PC-9 (cell line): ENCODE data around the gene IGDCC3. TPM values are rescaled to one million over a fixed set of nuclear protein-coding genes. Genes with fewer than 3 reads are reported as not detected.

ENCODE experiments used
- BruUV-seq: library from RNA; stranded (reverse); fragments of 400-500 nt; replicated peaks from 2 replicates; lab custom pipeline; 2021; lab: Mats Ljungman, UMichigan
- CTCF ChIA-PET: fragments of 300-600 bp; sonication (Branson Sonifier 250); formaldehyde crosslinking; loops from one replicate; lab custom pipeline; 2022; ENCODE audit warnings: antibody characterized with exemption; lab: Charles Lee
- POLR2A ChIA-PET: fragments of 300-600 bp; sonication (Branson Sonifier 250); formaldehyde crosslinking; loops from one replicate; lab custom pipeline; 2022; ENCODE audit warnings: antibody characterized with exemption; ENCODE audit not compliant: unreplicated experiment; lab: Charles Lee
- DNase-seq, 2 experiments: peaks; one replicate each; pipeline versions ENCODE4 v3.0.0 to v3.0.0-alpha.2; 2015 to 2022; ENCODE audit warnings: mixed read lengths in 1 of 2
- H2AFZ ChIP-seq: fragments of 200-600 bp; sonication (generic); 2 replicates; pipeline ENCODE4 v1.8.1; 2017; ENCODE audit warnings: antibody characterized with exemption
- H3F3A ChIP-seq: fragments of 200-600 bp; sonication (generic); 2 replicates; pipeline ENCODE4 v1.8.1; 2017; ENCODE audit warnings: antibody characterized with exemption, mild to moderate bottlenecking, low read depth; ENCODE audit not compliant: insufficient read depth
- H3K27ac ChIP-seq: fragments of 200-600 bp; sonication (generic); 2 replicates; pipeline ENCODE4 v1.6.1; 2016; ENCODE audit warnings: mixed run types
- H3K27me3 ChIP-seq: fragments of 200-600 bp; sonication (generic); 2 replicates; pipeline ENCODE4 v1.6.1; 2016; ENCODE audit warnings: low read depth, mixed run types; ENCODE audit not compliant: insufficient read depth
- H3K36me3 ChIP-seq: fragments of 200-600 bp; sonication (generic); 2 replicates; pipeline ENCODE4 v1.6.1; 2016; ENCODE audit warnings: low read depth, mixed run types
- H3K4me1 ChIP-seq: fragments of 200-600 bp; sonication (generic); replicated peaks from 2 replicates; pipeline ENCODE4 v1.6.1; 2016; ENCODE audit warnings: mixed run types; ENCODE audit not compliant: insufficient read depth
- H3K4me2 ChIP-seq: fragments of 200-600 bp; sonication (generic); 2 replicates; pipeline ENCODE4 v1.6.1; 2017; ENCODE audit warnings: mixed run types
- H3K4me3 ChIP-seq: fragments of 200-600 bp; sonication (generic); 2 replicates; pipeline ENCODE4 v1.6.1; 2016; ENCODE audit warnings: mixed run types
- H3K79me2 ChIP-seq: fragments of 200-600 bp; sonication (generic); 2 replicates; pipeline ENCODE4 v1.6.1; 2017; ENCODE audit warnings: low read depth, mixed run types
- H3K9me2 ChIP-seq: fragments of 200-600 bp; sonication (generic); 2 replicates; pipeline ENCODE4 v1.8.1; 2017; ENCODE audit warnings: mild to moderate bottlenecking; ENCODE audit not compliant: insufficient read depth
- H3K9me3 ChIP-seq: fragments of 200-600 bp; sonication (generic); 2 replicates; pipeline ENCODE4 v1.8.1; 2016; ENCODE audit warnings: low read depth; ENCODE audit not compliant: insufficient read depth
- H4K20me1 ChIP-seq: fragments of 200-600 bp; sonication (generic); 2 replicates; pipeline ENCODE4 v1.8.1; 2017; ENCODE audit not compliant: insufficient read depth
- EZH2 ChIP-seq: fragments of 200-600 bp; sonication (generic); IDR thresholded peaks from 2 replicates; pipeline ENCODE4 v1.8.0; 2017; ENCODE audit warnings: antibody characterized with exemption, low read depth
- intact Hi-C: fragments of 100-400 bp; cut with micrococcal nuclease; formaldehyde crosslinking; loops from one replicate; pipeline ENCODE4 v1.10.0; 2022; ENCODE audit not compliant: unreplicated experiment
- total RNA-seq: library from RNA; stranded (reverse); gene quantifications from 2 replicates; pipeline ENCODE4 v1.2.3, GENCODE V29; 2021
- TF ChIP-seq, protein P1 (sequence below): fragments of 200-600 bp; sonication (generic); conservative IDR thresholded peaks from 2 replicates; pipeline ENCODE4 v1.6.1; 2017; ENCODE audit warnings: mixed run types, antibody characterized with exemption, mild to moderate bottlenecking, moderate library complexity

The IGDCC3 gene
- total RNA-seq, 1 experiment from 2014 or later: 0.22 TPM

DNA sequence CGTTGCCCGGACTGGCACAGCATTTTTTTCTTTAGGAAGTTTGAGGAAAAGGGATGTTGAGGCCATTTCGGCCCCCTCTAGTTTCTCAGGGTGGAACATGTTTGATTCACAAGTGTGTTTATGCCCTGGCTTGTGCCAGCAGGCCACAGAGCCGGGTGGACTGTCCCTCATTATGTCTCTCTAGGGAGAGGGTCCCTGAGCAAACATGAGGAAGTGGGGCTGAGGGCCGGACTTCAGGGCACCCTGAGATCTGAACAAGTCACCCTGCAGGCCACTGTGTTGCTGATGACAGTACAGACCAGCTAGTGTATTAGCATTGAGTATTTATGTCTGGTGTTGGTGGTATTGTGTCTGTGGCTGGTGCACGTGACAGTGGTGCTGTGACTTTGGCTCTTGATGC, 38.4 kb downstream of the IGDCC3 start:
- H3K27ac ChIP-seq: no peak overlapping the region
- no peaks in the 10 kb centered on the region for H3K4me1 ChIP-seq
- CTCF ChIA-PET: no interaction called here
- H3K27me3 ChIP-seq: no peaks in the 10 kb centered on the region
- BruUV-seq: no TSS peak
- no peaks in the 10 kb centered on the region for H3F3A ChIP-seq
- DNase-seq: no peak
- POLR2A ChIA-PET: interaction anchor here (0.6 kb wide), 1 partner anchor 34 kb away, joined by 4 read pairs; no protein-coding TSS in a partner anchor
- H4K20me1 ChIP-seq: no peaks in the 10 kb centered on the region
- no peaks in the 10 kb centered on the region for H3K9me2 ChIP-seq
- no peaks in the 10 kb centered on the region for H3K9me3 ChIP-seq
- no peak overlapping the region for H2AFZ ChIP-seq
- TF ChIP-seq, protein P1, sequence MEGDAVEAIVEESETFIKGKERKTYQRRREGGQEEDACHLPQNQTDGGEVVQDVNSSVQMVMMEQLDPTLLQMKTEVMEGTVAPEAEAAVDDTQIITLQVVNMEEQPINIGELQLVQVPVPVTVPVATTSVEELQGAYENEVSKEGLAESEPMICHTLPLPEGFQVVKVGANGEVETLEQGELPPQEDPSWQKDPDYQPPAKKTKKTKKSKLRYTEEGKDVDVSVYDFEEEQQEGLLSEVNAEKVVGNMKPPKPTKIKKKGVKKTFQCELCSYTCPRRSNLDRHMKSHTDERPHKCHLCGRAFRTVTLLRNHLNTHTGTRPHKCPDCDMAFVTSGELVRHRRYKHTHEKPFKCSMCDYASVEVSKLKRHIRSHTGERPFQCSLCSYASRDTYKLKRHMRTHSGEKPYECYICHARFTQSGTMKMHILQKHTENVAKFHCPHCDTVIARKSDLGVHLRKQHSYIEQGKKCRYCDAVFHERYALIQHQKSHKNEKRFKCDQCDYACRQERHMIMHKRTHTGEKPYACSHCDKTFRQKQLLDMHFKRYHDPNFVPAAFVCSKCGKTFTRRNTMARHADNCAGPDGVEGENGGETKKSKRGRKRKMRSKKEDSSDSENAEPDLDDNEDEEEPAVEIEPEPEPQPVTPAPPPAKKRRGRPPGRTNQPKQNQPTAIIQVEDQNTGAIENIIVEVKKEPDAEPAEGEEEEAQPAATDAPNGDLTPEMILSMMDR: no peak
- no peak for TF ChIP-seq EZH2
- no peaks in the 10 kb centered on the region for H3K36me3 ChIP-seq
- H3K4me2 ChIP-seq: no peak overlapping the region
- intact Hi-C loops: no loop called here
- no peak overlapping the region for H3K4me3 ChIP-seq
- H3K79me2 ChIP-seq: no peaks in the 10 kb centered on the region

DNA sequence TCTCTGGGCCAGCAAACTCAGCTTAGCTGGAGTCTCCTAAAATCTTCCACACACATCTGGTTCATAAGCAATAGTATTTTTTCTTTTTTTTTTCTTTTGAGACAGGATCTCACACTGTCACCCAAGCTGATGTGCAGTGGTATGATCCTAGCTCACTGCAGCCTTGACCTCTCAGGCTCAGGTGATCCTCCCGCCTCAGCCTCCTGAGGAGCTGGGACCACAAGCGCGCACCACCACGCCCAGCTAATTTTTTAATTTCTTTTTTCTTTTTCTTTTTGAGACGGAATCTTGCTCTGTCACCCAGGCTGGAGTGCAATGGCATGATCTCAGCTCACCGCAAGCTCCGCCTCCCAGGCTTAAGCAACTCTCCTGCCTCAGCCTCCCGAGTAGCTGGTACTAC, 39.0 kb downstream of the IGDCC3 start:
- Histone ChIP-seq H3F3A (no peaks in the 10 kb centered on the region), H3K9me3 (no peaks in the 10 kb centered on the region), H2AFZ (no peak overlapping the region), H4K20me1 (no peaks in the 10 kb centered on the region), H3K4me3 (no peak overlapping the region), H3K27me3 (no peaks in the 10 kb centered on the region), H3K36me3 (no peaks in the 10 kb centered on the region), H3K4me2 (no peak overlapping the region), H3K27ac (no peak overlapping the region), H3K4me1 (no peaks in the 10 kb centered on the region), H3K79me2 (no peaks in the 10 kb centered on the region), H3K9me2 (no peaks in the 10 kb centered on the region)
- no TSS peak for BruUV-seq
- intact Hi-C loops: no loop called here
- ChIA-PET CTCF (no interaction called here), POLR2A (interaction anchor here (0.6 kb wide), 2 partner anchors 24 to 35 kb away, joined by 4 to 5 read pairs; no protein-coding TSS in a partner anchor)
- no peak for DNase-seq
- no peak for TF ChIP-seq EZH2
- TF ChIP-seq, protein P1: no peak

DNA sequence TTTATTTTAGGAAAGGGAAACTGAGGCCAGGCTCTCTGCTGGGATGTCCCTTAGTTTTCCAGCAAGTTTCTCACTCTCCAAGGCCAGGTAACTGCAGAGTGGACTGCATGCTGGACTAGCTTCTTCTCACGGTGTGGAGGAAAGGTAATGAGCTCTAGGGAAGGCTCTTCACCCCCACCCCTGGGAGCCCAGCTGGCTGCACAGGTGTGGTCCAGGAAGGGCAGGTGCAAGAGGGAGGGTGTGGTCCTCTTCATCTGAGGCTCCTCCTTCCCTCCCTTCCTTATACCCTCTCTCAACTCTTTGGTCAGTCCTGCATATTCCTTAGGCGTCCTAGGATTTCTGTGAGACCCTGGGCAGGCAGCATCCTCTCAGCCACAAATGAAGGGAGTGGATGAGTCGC, 39.4 kb downstream of the IGDCC3 start:
- no peaks in the 10 kb centered on the region for H3K79me2 ChIP-seq
- no peaks in the 10 kb centered on the region for H3K36me3 ChIP-seq
- intact Hi-C loops: no loop called here
- H3K27ac ChIP-seq: no peak overlapping the region
- H3K27me3 ChIP-seq: no peaks in the 10 kb centered on the region
- CTCF ChIA-PET: no interaction called here
- no peaks in the 10 kb centered on the region for H3K9me2 ChIP-seq
- H3K4me3 ChIP-seq: no peak overlapping the region
- no peaks in the 10 kb centered on the region for H3F3A ChIP-seq
- TF ChIP-seq, protein P1: no peak
- TF ChIP-seq EZH2: no peak
- no peak overlapping the region for H2AFZ ChIP-seq
- POLR2A ChIA-PET: interaction anchor here (0.6 kb wide), 1 partner anchor 24 kb away, joined by 5 read pairs; no protein-coding TSS in a partner anchor
- no peaks in the 10 kb centered on the region for H3K9me3 ChIP-seq
- DNase-seq: no peak
- H3K4me2 ChIP-seq: no peak overlapping the region
- no peaks in the 10 kb centered on the region for H3K4me1 ChIP-seq
- no peaks in the 10 kb centered on the region for H4K20me1 ChIP-seq
- BruUV-seq: no TSS peak
